Neural cell (in vitro differentiated cells): Measurements from ENCODE around the gene KCNJ12. TPM values are rescaled to one million over a fixed set of nuclear protein-coding genes. Genes with fewer than 3 reads are reported as not detected.
"Not testable (repeated sequence)": the region's sequence is repeated elsewhere in the genome, so short reads cannot be mapped to it uniquely, and the experiment has no call there.

Experiments used
- H2AFZ ChIP-seq: fragments of 200-600, 300-800 bp; sonication (generic), shearing (Covaris generic); 2 replicates; pipeline ENCODE4 v1.6.0; 2014; ENCODE audit warnings: low read depth, mild to moderate bottlenecking, antibody characterized with exemption, low read length, moderate library complexity
- H3F3A ChIP-seq: fragments of 200-600 bp; shearing (Covaris generic); 2 replicates; pipeline ENCODE4 v1.6.1; 2016; ENCODE audit warnings: mild to moderate bottlenecking, moderate library complexity, mixed read lengths, antibody characterized with exemption, low read length; ENCODE audit not compliant: insufficient read depth, poor library complexity, severe bottlenecking
- H3K27ac ChIP-seq: fragments of 200-600, 300-800 bp; sonication (generic), shearing (Covaris generic); 2 replicates; pipeline ENCODE4 v1.5.1; 2014; ENCODE audit warnings: mild to moderate bottlenecking, low read length, moderate library complexity
- H3K27me3 ChIP-seq: fragments of 300-800, 200-600 bp; sonication (generic), shearing (Covaris generic); 2 replicates; pipeline ENCODE4 v1.6.0; 2014; ENCODE audit warnings: mild to moderate bottlenecking, low read depth, low read length, moderate library complexity; ENCODE audit not compliant: insufficient read depth
- H3K36me3 ChIP-seq: fragments of 300-800, 200-600 bp; sonication (generic), shearing (Covaris generic); 2 replicates; pipeline ENCODE4 v1.5.1; 2014; ENCODE audit warnings: mild to moderate bottlenecking, antibody characterized with exemption, low read length, moderate library complexity; ENCODE audit not compliant: insufficient read depth
- H3K4me2 ChIP-seq: fragments of 300-800, 200-600 bp; sonication (generic), shearing (Covaris generic); 2 replicates; pipeline ENCODE4 v1.6.0; 2014; ENCODE audit warnings: mild to moderate bottlenecking, low read length
- H3K4me3 ChIP-seq: fragments of 300-800, 200-600 bp; sonication (generic), shearing (Covaris generic); 2 replicates; pipeline ENCODE4 v1.5.1; 2014; ENCODE audit warnings: mild to moderate bottlenecking, low read length, moderate library complexity
- H3K79me2 ChIP-seq: fragments of 200-600 bp; shearing (Covaris generic); replicated peaks from 2 replicates; pipeline ENCODE4 v1.6.0; 2014; ENCODE audit warnings: mild to moderate bottlenecking, low read length, moderate library complexity; ENCODE audit not compliant: insufficient read depth
- H3K9ac ChIP-seq: fragments of 300-800, 200-600 bp; sonication (generic), shearing (Covaris generic); 2 replicates; pipeline ENCODE4 v1.6.1; 2016; ENCODE audit warnings: mild to moderate bottlenecking, low read length, mixed read lengths
- H3K9me2 ChIP-seq: fragments of 200-600 bp; shearing (Covaris generic); 2 replicates; pipeline ENCODE4 v1.6.1; 2016; ENCODE audit warnings: mild to moderate bottlenecking, low read length, mixed read lengths; ENCODE audit not compliant: insufficient read depth
- H3K9me3 ChIP-seq: fragments of 200-600, 300-800 bp; sonication (generic), shearing (Covaris generic); 2 replicates; pipeline ENCODE4 v1.6.1; 2016; ENCODE audit warnings: mild to moderate bottlenecking, mixed run types, low read length, moderate library complexity, mixed read lengths
- H4K20me1 ChIP-seq: fragments of 200-600 bp; shearing (Covaris generic); 2 replicates; pipeline ENCODE4 v1.6.1; 2016; ENCODE audit warnings: mild to moderate bottlenecking, mixed run types; ENCODE audit not compliant: insufficient read depth
- polyA plus RNA-seq: library from polyadenylated mRNA; depleted of rRNA; stranded (reverse); fragments of >200 nt; gene quantifications from 2 replicates; pipeline ENCODE4 v1.2.3, GENCODE V29; 2014

Gene KCNJ12
- polyA plus RNA-seq, 1 donor from 2014 or later: 1.3 TPM

GRCh38 chr17:21426876-21427275, 50.7 kb downstream of the KCNJ12 start:
- H3K4me3 ChIP-seq, H3K36me3 ChIP-seq, H3K9me3 ChIP-seq, H3K9me2 ChIP-seq, H2AFZ ChIP-seq, H3K27ac ChIP-seq, H4K20me1 ChIP-seq, H3K9ac ChIP-seq, H3K27me3 ChIP-seq, H3K79me2 ChIP-seq, H3F3A ChIP-seq, H3K4me2 ChIP-seq: not testable (repeated sequence)

GRCh38 chr17:21427727-21428126, 51.6 kb downstream of the KCNJ12 start:
- not testable (repeated sequence) for H3K4me2 ChIP-seq, H3K4me3 ChIP-seq, H3K36me3 ChIP-seq, H2AFZ ChIP-seq, H4K20me1 ChIP-seq, H3F3A ChIP-seq, H3K27ac ChIP-seq, H3K9me2 ChIP-seq, H3K27me3 ChIP-seq, H3K9ac ChIP-seq, H3K79me2 ChIP-seq, H3K9me3 ChIP-seq

GRCh38 chr17:21428752-21429424, 52.7 kb downstream of the KCNJ12 start:
- H3K9me2 ChIP-seq, H3K79me2 ChIP-seq, H3K9me3 ChIP-seq, H2AFZ ChIP-seq, H3K4me2 ChIP-seq, H3K36me3 ChIP-seq, H4K20me1 ChIP-seq, H3F3A ChIP-seq, H3K27me3 ChIP-seq, H3K27ac ChIP-seq, H3K4me3 ChIP-seq, H3K9ac ChIP-seq: not testable (repeated sequence)

- H3K9me3 ChIP-seq, H3K27ac ChIP-seq, H2AFZ ChIP-seq, H3K4me2 ChIP-seq, H3K4me3 ChIP-seq, H3K9ac ChIP-seq, H3K27me3 ChIP-seq, H3K79me2 ChIP-seq, H4K20me1 ChIP-seq, H3F3A ChIP-seq, H3K9me2 ChIP-seq, H3K36me3 ChIP-seq: not testable (repeated sequence)
Measured at GRCh38 chr17:21429921-21430628, 53.9 kb downstream of the KCNJ12 start.

- not testable (repeated sequence) for H3K9me3 ChIP-seq, H2AFZ ChIP-seq, H3K4me2 ChIP-seq, H3K9me2 ChIP-seq, H3K9ac ChIP-seq, H3K4me3 ChIP-seq, H4K20me1 ChIP-seq, H3K79me2 ChIP-seq, H3K27me3 ChIP-seq, H3F3A ChIP-seq, H3K36me3 ChIP-seq, H3K27ac ChIP-seq
Measured at GRCh38 chr17:21433971-21434370, 57.8 kb downstream of the KCNJ12 start.

- not testable (repeated sequence) for H3K9me3 ChIP-seq, H3K79me2 ChIP-seq, H3K27ac ChIP-seq, H2AFZ ChIP-seq, H3K27me3 ChIP-seq, H3K4me3 ChIP-seq, H3K9me2 ChIP-seq, H3F3A ChIP-seq, H3K9ac ChIP-seq, H3K4me2 ChIP-seq, H4K20me1 ChIP-seq, H3K36me3 ChIP-seq
Measured at GRCh38 chr17:21434976-21435375, 58.8 kb downstream of the KCNJ12 start.

- H3K27ac ChIP-seq, H3K36me3 ChIP-seq, H3K27me3 ChIP-seq, H3K9ac ChIP-seq, H3F3A ChIP-seq, H4K20me1 ChIP-seq, H3K4me2 ChIP-seq, H3K9me3 ChIP-seq, H2AFZ ChIP-seq, H3K79me2 ChIP-seq, H3K4me3 ChIP-seq, H3K9me2 ChIP-seq: not testable (repeated sequence)
Measured at GRCh38 chr17:21436481-21436880, 60.3 kb downstream of the KCNJ12 start.
